ENCODE results near the gene PIK3R2.

Gene PIK3R2

GRCh38 chr19:18174983-18175382 is 22.0 kb downstream of the PIK3R2 start:
- DNase-seq, result no peak

DNA sequence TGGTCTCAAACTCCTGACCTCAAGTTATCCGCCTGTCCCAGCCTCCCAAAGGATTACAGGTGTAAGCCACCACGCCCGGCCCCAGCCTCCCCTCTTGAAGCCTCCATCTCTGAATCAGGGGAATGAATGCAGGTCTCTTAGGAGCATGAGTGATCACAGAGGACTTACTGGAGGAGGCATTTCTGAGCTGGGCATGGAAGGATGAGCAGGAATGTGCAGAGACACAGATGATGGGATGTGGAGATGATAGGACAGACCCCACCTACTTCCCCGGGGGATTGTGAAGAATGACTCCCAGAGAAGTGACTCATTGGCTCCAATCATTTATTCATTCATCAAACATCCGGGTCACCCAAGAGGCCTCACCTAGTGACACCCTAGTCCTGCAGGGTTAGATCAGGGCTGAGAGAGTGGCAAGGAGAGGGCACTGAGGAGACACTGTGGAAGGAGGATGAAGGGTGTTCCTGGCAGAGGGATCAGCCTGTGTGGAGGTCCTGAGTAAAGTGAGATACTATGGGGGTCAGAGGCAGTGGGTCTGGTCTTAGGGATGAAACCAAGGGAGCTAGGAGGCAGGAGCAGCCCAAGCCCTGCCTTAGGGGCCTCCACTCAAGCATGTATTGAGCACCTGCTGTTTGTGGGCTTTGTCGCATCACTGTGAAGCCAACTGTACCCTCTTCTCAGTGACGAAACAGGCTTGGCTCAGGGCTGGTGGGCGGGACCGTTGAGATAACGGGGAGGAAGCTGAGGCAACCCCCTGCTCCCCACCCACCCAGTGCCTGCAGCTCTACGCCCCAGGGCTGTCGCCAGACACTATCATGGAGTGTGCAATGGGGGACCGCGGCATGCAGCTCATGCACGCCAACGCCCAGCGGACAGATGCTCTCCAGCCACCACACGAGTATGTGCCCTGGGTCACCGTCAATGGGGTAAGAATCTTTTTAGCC is 23.7 kb downstream of the PIK3R2 start:
- peak; percentile 51 for DNase-seq

DNA sequence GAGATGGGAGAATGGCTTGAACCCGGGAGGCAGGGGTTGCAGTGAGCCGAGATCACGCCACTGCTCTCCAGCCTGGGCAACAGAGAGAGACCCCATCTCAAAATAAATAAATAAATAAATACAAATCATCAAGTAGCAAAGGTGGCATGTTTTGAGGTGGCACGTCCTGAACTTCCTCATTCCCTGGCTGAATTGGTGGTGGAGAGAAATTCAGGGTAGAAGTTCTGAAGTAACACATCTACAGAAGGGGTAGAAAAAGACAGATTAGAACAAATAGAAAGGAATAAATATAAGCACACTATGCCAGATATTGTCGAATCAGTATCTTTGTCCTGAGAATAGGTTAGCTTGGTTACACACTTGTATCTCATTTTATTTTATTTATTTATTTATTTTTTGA is 27.0 kb downstream of the PIK3R2 start:
- no peak for DNase-seq

- DNase-seq, result no peak
These were observed 30.6 kb downstream of the PIK3R2 start for GRCh38 chr19:18183529-18183928.

DNA sequence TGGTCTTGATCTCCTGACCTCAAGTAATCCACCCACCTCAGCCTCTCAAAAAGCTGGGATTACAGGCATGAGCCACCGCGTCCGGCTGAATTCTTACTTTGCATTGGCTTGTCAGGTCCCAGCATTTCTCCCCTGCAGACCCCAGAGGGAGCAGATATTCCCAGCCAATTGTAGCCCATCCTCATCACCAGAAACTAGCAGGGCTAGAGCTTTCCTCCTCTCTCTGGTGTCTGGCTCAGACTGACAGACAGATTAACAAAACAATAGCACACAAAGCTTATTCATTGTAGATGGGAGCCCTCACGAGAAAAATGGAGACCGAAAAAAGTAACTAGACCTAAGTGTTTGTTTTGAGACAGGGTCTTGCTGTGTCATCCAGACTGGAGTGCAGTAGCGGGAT is 32.6 kb downstream of the PIK3R2 start:
- no peak for DNase-seq

DNA sequence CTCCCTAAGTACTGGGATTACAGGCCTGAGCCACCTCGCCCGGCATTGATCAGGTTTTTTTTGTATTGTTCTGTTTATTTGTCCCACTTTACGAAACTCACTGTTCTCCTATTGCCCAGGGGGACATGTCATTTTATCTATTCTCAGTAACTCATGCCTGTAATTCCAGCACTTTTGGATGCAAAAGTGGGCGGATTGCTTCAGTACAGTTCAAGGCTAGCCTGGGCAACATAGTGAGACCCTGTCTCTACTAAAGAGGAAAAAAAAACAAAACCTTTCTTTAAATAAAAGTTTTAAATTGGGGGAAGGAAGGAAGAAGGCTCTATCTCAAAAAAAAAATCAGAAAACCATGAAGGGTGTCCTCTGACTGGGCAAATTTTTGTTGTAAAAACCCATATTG is 37.3 kb downstream of the PIK3R2 start:
- no peak for DNase-seq

DNA sequence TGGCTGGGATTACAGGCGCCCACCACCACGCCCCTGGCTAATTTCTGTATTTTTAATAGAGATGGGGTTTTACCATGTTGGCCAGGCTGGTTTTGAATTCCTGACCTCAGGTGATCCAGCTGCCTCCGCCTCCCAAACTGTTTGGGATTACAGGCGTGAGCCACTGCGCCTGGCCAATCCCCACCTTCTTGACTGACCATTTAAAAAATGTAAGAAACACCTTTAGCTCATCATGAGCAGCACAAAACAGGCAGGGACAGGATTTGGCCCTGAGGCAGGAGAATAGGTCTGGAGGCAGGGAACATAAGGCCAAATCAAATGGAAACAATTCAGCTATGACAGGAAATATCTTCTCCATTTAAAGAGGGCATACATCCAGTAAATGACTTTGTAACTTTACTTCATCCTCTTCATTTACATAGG is 38.7 kb downstream of the PIK3R2 start:
- DNase-seq, result no peak

DNA sequence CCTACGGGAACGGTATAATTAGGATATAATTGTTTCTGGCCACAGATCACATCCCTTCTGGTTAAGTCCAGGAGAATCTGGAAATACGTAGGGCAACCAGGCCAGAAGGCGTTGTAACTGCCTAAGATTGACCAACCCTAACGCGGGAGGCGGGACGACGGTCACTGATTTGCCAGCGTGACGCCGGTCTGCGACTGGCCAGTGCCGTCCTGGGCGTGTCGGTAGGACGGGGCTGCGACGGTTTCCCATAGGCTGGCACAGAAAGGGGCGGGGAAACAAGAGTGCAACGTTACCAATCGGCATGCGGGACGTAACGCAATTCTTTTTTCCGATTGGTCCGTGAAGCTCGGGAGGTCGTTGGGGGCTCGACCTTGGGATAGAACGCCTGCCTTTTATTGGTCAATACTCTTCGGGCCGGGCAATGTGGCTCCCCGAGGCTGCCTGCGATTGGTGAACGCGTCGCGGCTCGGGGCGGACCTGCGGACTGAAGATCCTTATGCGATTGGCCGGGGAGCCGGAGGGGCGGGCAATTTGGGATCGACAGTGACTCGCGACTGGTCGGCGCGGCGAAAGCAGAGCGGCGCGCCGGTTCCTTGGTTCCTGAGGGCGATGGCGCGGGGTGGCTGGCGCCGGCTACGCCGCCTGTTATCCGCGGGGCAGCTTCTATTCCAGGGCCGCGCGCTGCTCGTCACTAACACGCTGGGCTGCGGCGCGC is 39.9 kb downstream of the PIK3R2 start, which contains the start of gene MPV17L2:
Gene MPV17L2, plus strand, starts transcription at position 546 of the 715 bp plus-strand sequence. Its CDS starts 64 bp downstream, at position 610.
- peak; percentile 100 for DNase-seq

DNA sequence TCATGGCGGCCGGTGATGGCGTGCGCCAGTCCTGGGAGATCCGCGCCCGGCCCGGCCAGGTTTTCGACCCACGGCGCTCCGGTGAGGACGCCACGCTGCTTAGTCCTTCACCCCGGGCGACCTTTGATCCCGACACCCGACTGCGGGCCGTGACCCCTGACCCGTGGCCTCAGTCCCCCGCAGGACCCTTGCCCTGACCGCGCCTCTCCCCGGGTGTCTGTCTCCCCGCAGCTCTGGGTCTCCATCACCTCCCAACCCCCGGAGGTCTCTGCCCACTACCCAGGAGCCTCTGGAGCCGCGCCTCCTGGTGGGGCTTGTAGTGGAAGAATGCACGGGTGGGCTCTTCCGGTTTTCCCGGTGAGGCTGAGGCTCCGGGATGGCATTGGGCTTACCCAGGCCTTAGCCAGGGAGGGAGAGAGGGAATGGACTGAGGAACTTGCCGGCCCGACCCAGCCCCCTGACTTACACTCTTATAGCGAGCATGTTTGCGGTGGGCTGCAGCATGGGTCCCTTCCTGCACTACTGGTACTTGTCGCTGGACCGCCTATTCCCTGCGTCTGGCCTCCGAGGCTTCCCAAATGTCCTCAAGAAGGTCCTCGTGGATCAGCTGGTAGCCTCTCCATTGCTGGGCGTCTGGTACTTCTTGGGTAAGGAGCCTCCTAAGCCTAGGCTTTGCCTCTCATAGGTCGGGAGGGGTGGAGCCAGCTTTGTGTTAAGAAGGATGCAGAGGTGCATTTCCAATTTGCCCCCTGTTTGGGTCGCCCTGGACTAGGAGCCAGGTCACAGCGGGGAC is 40.6 kb downstream of the PIK3R2 start:
- DNase-seq, result peak; percentile 39

DNA sequence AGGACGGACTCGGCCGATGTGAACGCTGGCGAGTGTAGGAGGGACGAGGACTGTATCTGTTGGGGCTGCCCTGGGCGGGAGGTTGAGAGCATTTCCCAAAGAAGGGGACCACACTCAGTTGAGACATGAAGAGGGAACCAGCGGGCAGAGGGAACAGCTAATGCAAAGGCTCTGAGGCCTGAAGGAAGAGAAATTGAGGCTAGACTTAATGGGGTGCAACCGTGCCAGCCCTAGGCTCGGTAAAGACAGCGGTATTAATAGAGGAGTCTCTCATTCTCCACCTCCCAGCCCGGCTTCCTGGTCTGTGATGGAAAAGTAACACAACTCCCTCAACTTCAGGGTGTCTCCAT is 41.2 kb downstream of the PIK3R2 start:
- no peak for DNase-seq

GRCh38 chr19:18194554-18195238 is 41.7 kb downstream of the PIK3R2 start:
- no peak for DNase-seq

DNA sequence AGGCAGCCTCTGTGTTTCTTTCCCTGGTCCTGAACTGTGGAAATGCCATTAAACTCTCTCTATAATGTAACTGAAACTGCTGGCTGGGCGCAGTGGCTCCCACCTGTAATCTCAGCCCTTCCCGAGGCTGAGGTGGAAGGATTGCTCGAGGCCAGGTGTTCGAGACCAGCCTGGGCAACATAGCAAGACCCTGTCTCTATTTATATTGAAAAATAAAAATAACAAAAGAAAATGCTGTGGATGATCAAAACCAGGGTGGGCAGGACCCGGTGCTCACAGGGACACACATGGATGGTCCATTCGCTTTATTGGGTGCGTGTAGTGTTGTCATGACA is 43.5 kb downstream of the PIK3R2 start:
- no peak for DNase-seq

GRCh38 chr19:18197306-18197705 is 44.3 kb downstream of the PIK3R2 start:
- no peak for DNase-seq

- no peak for DNase-seq
These were observed 45.0 kb downstream of the PIK3R2 start for GRCh38 chr19:18197941-18198340.

DNA sequence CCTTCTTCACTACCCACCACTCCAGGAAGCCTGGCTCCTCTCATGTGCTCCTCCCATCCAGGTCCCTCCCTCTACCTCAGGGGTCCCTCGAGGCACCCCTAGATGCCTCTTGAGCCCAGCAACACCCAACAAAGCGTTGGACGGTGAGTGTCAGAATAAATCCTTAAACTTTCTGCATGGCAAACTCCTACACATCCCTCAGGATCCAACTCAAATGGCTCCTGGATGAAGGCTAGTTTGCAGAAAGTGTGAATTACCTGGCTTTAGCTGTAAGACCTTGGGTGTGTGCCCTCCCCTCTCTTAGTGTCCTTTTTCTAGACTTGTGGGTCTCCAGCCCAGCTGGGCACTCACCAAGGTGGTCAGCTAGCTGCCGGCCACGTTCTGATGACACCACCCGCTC is 45.4 kb downstream of the PIK3R2 start:
- no peak for DNase-seq

- no peak for DNase-seq
These were observed 49.4 kb downstream of the PIK3R2 start for GRCh38 chr19:18202397-18202777.

- peak; percentile 39 for DNase-seq
These were observed 49.9 kb downstream of the PIK3R2 start for GRCh38 chr19:18202778-18203407.

- peak; percentile 32 for DNase-seq
These were observed 50.5 kb downstream of the PIK3R2 start for GRCh38 chr19:18203408-18203862.

- DNase-seq, result peak; percentile 100
These were observed 51.0 kb downstream of the PIK3R2 start, which contains the start of gene RAB3A for GRCh38 chr19:18203863-18204393. TSS of gene RAB3A (minus strand) at chr19:18204042. CDS start at chr19:18202740, 1,302 bp downstream.

- no peak for DNase-seq
These were observed 51.6 kb downstream of the PIK3R2 start for GRCh38 chr19:18204394-18205199.
